ENCODE data around the gene MARS2.
"Not testable (repeated sequence)": the region's sequence is repeated elsewhere in the genome, so short reads cannot be mapped to it uniquely, and the experiment has no call there.

Gene MARS2
- 14.7 to 18.3 reads per million in 2 donors for total RNA-seq

- DNase-seq = peak; percentile 87 to 95 (median 89)
These were observed at the start of gene MARS2 for GRCh38 chr2:197705121-197705911. Gene MARS2, plus strand, starts transcription at chr2:197705369. Its CDS starts 37 bp downstream, at chr2:197705406.

GRCh38 chr2:197657562-197657961 is 47.6 kb upstream of the MARS2 start:
- no peak for DNase-seq

GRCh38 chr2:197661626-197662025 is 43.5 kb upstream of the MARS2 start:
- DNase-seq = peak in 1 of 5 experiments; percentile 8

GRCh38 chr2:197666277-197666676 is 38.9 kb upstream of the MARS2 start:
- DNase-seq = no peak

- no peak for DNase-seq
These were observed 36.9 kb upstream of the MARS2 start for GRCh38 chr2:197668296-197668695.

GRCh38 chr2:197669077-197669476 is 36.1 kb upstream of the MARS2 start:
- DNase-seq = no peak

GRCh38 chr2:197672371-197672893 is 32.7 kb upstream of the MARS2 start:
- no peak for DNase-seq

GRCh38 chr2:197673106-197673505 is 32.1 kb upstream of the MARS2 start:
- DNase-seq = no peak

- DNase-seq = no peak
These were observed 31.6 kb upstream of the MARS2 start for GRCh38 chr2:197673606-197674005.

GRCh38 chr2:197674060-197674459 is 31.1 kb upstream of the MARS2 start:
- no peak for DNase-seq

GRCh38 chr2:197674591-197674990 is 30.6 kb upstream of the MARS2 start:
- DNase-seq = no peak

GRCh38 chr2:197675246-197675645 is 29.9 kb upstream of the MARS2 start, which contains the start of gene RFTN2:
Gene RFTN2, minus strand, starts transcription at chr2:197675587. Its CDS starts 129 bp downstream, at chr2:197675458.
- no peak for DNase-seq

- DNase-seq = no peak
These were observed 29.4 kb upstream of the MARS2 start for GRCh38 chr2:197675711-197676188.

- no peak for DNase-seq
These were observed 28.1 kb upstream of the MARS2 start for GRCh38 chr2:197677056-197677455.

GRCh38 chr2:197677483-197677882 is 27.7 kb upstream of the MARS2 start:
- DNase-seq = no peak

- DNase-seq = not testable (repeated sequence)
These were observed 10.0 kb upstream of the MARS2 start for GRCh38 chr2:197695206-197695605.

GRCh38 chr2:197695971-197696370 is 9.2 kb upstream of the MARS2 start:
- not testable (repeated sequence) for DNase-seq

- not testable (repeated sequence) for DNase-seq
These were observed 8.6 kb upstream of the MARS2 start for GRCh38 chr2:197696571-197696970.

- DNase-seq = not testable (repeated sequence)
These were observed 5.4 kb upstream of the MARS2 start for GRCh38 chr2:197699724-197700123.

GRCh38 chr2:197700960-197701359 is 4.2 kb upstream of the MARS2 start:
- DNase-seq = no peak

- no peak for DNase-seq
These were observed 592 bp upstream of the MARS2 start for GRCh38 chr2:197704434-197705120.

GRCh38 chr2:197705912-197706838 is 1.0 kb downstream of the MARS2 start:
- peak in 1 of 5 experiments; percentile 34 for DNase-seq

Data from T-helper 2 cell (primary cell).